Astrocyte (in vitro differentiated cells and primary cell): ENCODE results near the gene ARL8A. TPM values are rescaled to one million over a fixed set of nuclear protein-coding genes. Genes with fewer than 3 reads are reported as not detected.
A peak's percentile ranks its signal among the peaks of the same experiment; 100 is the strongest.

Source experiments
- DNase-seq: peaks from one replicate; pipeline ENCODE4 v3.0.0-alpha.2; 2010; ENCODE audit warnings: low read depth
- FAIRE-seq: peaks from 2 replicates; lab custom pipeline; 2011; peaks lifted over from hg19 to GRCh38; lab: Jason Lieb, UNC
- H2AFZ ChIP-seq: 2 replicates; pipeline ENCODE4 v1.6.0; 2012; ENCODE audit warnings: low read depth, low read length, inconsistent platforms
- H3K27ac ChIP-seq: 2 replicates; pipeline ENCODE4 v1.5.1; 2011; ENCODE audit warnings: low read depth, low read length, inconsistent platforms
- H3K27me3 ChIP-seq: 2 replicates; pipeline ENCODE4 v1.6.0; 2011; ENCODE audit warnings: low read length, inconsistent platforms; ENCODE audit not compliant: insufficient read depth
- H3K36me3 ChIP-seq: 2 replicates; pipeline ENCODE4 v1.5.1; 2011; ENCODE audit warnings: low read length, inconsistent platforms; ENCODE audit not compliant: insufficient read depth
- H3K4me1 ChIP-seq: 2 replicates; pipeline ENCODE4 v1.5.1; 2011; ENCODE audit warnings: low read length, inconsistent platforms; ENCODE audit not compliant: insufficient read depth
- H3K4me2 ChIP-seq: 2 replicates; pipeline ENCODE4 v1.6.0; 2012; ENCODE audit warnings: low read length, inconsistent platforms
- H3K4me3 ChIP-seq: 2 replicates; pipeline ENCODE4 v1.5.1; 2011; ENCODE audit warnings: low read depth, mild to moderate bottlenecking, low read length, inconsistent platforms; ENCODE audit not compliant: insufficient read depth
- H3K79me2 ChIP-seq: 2 replicates; pipeline ENCODE4 v1.6.0; 2012; ENCODE audit warnings: mild to moderate bottlenecking, low read length, inconsistent platforms; ENCODE audit not compliant: insufficient read depth
- H3K9ac ChIP-seq: 2 replicates; pipeline ENCODE4 v1.6.0; 2012; ENCODE audit warnings: mild to moderate bottlenecking, low read length, inconsistent platforms
- H3K9me3 ChIP-seq: 2 replicates; pipeline ENCODE4 v1.5.1; 2012; ENCODE audit warnings: low read depth, mild to moderate bottlenecking, low read length, inconsistent platforms; ENCODE audit not compliant: insufficient read depth
- H4K20me1 ChIP-seq: 2 replicates; pipeline ENCODE4 v1.6.0; 2012; ENCODE audit warnings: low read length, inconsistent platforms; ENCODE audit not compliant: insufficient read depth
- H3K27ac Mint-ChIP-seq: one replicate; pipeline ENCODE4 v1.8.0; 2021; ENCODE audit warnings: mild to moderate bottlenecking, mixed read lengths; ENCODE audit not compliant: unreplicated experiment
- H3K27me3 Mint-ChIP-seq: one replicate; pipeline ENCODE4 v1.8.0; 2021; ENCODE audit warnings: low read depth, mixed read lengths; ENCODE audit not compliant: unreplicated experiment
- H3K36me3 Mint-ChIP-seq: one replicate; pipeline ENCODE4 v1.8.0; 2021; ENCODE audit warnings: low read depth, mixed read lengths; ENCODE audit not compliant: unreplicated experiment
- H3K4me1 Mint-ChIP-seq: one replicate; pipeline ENCODE4 v1.8.0; 2021; ENCODE audit warnings: low read depth, mixed read lengths; ENCODE audit not compliant: unreplicated experiment
- H3K4me3 Mint-ChIP-seq: one replicate; pipeline ENCODE4 v1.8.0; 2021; ENCODE audit warnings: mild to moderate bottlenecking, moderate library complexity, mixed read lengths; ENCODE audit not compliant: unreplicated experiment
- H3K9me3 Mint-ChIP-seq: one replicate; pipeline ENCODE4 v1.8.0; 2021; ENCODE audit warnings: mild to moderate bottlenecking, mixed read lengths; ENCODE audit not compliant: unreplicated experiment
- CTCF ChIP-seq: IDR thresholded peaks from 2 replicates; pipeline ENCODE4 v1.5.1; 2011; ENCODE audit warnings: low read depth, mild to moderate bottlenecking, inconsistent platforms, low read length, moderate library complexity; ENCODE audit not compliant: insufficient read depth
- EZH2 ChIP-seq: IDR thresholded peaks from 2 replicates; pipeline ENCODE4 v1.6.1; 2012; ENCODE audit warnings: mild to moderate bottlenecking, low read length, inconsistent platforms; ENCODE audit not compliant: insufficient read depth
- total RNA-seq: library from RNA; stranded (reverse); gene quantifications from 2 replicates; pipeline ENCODE4 v1.2.1, GENCODE V29; 2021

The ARL8A gene
- total RNA-seq, 1 donor from 2014 or later: 83.0 TPM

GRCh38 chr1:202107801-202108731, 36.5 kb downstream of the ARL8A start:
- FAIRE-seq (no peak), DNase-seq (no peak)
- Histone ChIP-seq H3K4me1 (peaks cover 33% of the 10 kb centered on the region), H3K27me3 (no peaks in the 10 kb centered on the region), H3K79me2 (no peaks in the 10 kb centered on the region), H3K27ac (no peak overlapping the region), H2AFZ (no peak overlapping the region), H3K9ac (no peak overlapping the region), H3K4me2 (no peak overlapping the region), H3K4me3 (no peak overlapping the region), H4K20me1 (no peaks in the 10 kb centered on the region), H3K36me3 (no peaks in the 10 kb centered on the region), H3K9me3 (no peaks in the 10 kb centered on the region)
- TF ChIP-seq CTCF (no peak), EZH2 (no peak)
- peaks cover 9% of the 10 kb centered on the region for H3K27me3 Mint-ChIP-seq
- H3K4me1 Mint-ChIP-seq: peaks cover 15% of the 10 kb centered on the region
- no peaks in the 10 kb centered on the region for H3K36me3 Mint-ChIP-seq
- H3K4me3 Mint-ChIP-seq: no peak overlapping the region
- peak overlapping the region; percentile 47 for H3K27ac Mint-ChIP-seq
- no peaks in the 10 kb centered on the region for H3K9me3 Mint-ChIP-seq

DNA sequence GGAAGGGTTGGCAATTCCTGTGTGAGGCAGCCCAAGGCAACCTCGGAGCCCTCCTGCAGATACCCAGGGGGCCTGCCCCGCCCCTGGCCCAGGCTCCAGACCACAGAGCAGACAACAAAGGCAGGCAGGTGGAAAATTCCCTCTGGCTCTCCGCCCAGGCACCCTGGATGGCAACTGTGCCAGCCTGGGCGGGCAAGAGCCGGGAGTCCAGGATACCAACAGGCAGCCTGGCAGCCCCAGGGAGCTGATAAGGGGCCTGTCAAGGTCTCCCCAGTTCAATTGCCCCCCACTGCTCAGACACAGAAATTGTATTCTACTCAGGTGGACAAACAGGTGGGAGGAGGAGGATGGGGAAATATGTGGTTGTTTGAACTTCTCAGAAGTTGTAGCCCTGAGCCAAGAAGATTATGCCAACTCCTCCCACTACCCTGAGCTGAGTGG, 37.2 kb downstream of the ARL8A start:
- Histone ChIP-seq H4K20me1 (no peaks in the 10 kb centered on the region), H3K4me1 (peaks cover 27% of the 10 kb centered on the region), H3K36me3 (no peaks in the 10 kb centered on the region), H2AFZ (no peak overlapping the region), H3K4me2 (no peak overlapping the region), H3K4me3 (no peak overlapping the region), H3K79me2 (no peaks in the 10 kb centered on the region), H3K9me3 (no peaks in the 10 kb centered on the region), H3K27ac (no peak overlapping the region), H3K27me3 (no peaks in the 10 kb centered on the region), H3K9ac (no peak overlapping the region)
- no peak for TF ChIP-seq EZH2
- TF ChIP-seq CTCF: no peak
- H3K27me3 Mint-ChIP-seq: peaks cover 9% of the 10 kb centered on the region
- H3K4me1 Mint-ChIP-seq: peaks cover 13% of the 10 kb centered on the region
- H3K9me3 Mint-ChIP-seq: no peaks in the 10 kb centered on the region
- no peak overlapping the region for H3K4me3 Mint-ChIP-seq
- FAIRE-seq (no peak), DNase-seq (no peak)
- H3K36me3 Mint-ChIP-seq: no peaks in the 10 kb centered on the region
- H3K27ac Mint-ChIP-seq: no peak overlapping the region
